Body of pancreas (tissue), 4 donors: ENCODE data around the gene ABLIM1.

Source experiments
- POLR2A ChIP-seq, 3 donors: fragments of 450-650 bp; IDR thresholded peaks; one replicate each; pipeline ENCODE4 v1.6.1; 2016; ENCODE audit warnings: antibody characterized with exemption in 3 of 3, mild to moderate bottlenecking in 2 of 3
- TF ChIP-seq, protein P1 (sequence below), 7 experiments: fragments of 450-650 bp in 4 of 7; fragments of 200-600 bp in 3 of 7; sonication (generic) in 3 of 7; IDR thresholded peaks; one replicate each; pipeline ENCODE4 v1.5.1; 2016 to 2019; ENCODE audit warnings: antibody characterized with exemption in 7 of 7

DNA sequence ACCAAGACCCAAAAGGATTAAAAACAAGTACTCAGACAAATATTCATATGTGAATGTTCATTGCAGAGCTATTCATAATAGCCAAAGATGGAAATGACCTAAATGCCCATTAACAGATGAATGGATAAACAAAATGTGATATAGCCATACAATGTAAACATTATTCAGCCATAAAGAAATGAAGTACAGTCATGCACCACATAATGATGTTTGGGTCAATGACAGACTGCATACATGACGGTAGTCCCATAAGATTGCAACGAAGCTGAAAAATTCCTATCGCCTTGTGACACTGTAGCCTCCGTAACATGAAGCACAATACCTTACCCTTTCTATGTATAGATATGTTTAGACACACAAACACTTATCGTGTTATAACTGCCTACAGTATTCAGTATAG, 97.9 kb downstream of the ABLIM1 start:
- TF ChIP-seq, protein P1, sequence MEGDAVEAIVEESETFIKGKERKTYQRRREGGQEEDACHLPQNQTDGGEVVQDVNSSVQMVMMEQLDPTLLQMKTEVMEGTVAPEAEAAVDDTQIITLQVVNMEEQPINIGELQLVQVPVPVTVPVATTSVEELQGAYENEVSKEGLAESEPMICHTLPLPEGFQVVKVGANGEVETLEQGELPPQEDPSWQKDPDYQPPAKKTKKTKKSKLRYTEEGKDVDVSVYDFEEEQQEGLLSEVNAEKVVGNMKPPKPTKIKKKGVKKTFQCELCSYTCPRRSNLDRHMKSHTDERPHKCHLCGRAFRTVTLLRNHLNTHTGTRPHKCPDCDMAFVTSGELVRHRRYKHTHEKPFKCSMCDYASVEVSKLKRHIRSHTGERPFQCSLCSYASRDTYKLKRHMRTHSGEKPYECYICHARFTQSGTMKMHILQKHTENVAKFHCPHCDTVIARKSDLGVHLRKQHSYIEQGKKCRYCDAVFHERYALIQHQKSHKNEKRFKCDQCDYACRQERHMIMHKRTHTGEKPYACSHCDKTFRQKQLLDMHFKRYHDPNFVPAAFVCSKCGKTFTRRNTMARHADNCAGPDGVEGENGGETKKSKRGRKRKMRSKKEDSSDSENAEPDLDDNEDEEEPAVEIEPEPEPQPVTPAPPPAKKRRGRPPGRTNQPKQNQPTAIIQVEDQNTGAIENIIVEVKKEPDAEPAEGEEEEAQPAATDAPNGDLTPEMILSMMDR (IDR thresholded peaks at IDR 0.05) = no peak
- TF ChIP-seq POLR2A (IDR thresholded peaks at IDR 0.05) = no peak
